CD8-positive, alpha-beta memory T cell (primary cell): Measurements from ENCODE around the gene RILP. TPM values are rescaled to one million over a fixed set of nuclear protein-coding genes. Genes with fewer than 3 reads are reported as not detected.

ENCODE experiments used
- CTCF ChIA-PET: fragments of 350-600 bp; sonication (Branson Sonifier 250); formaldehyde crosslinking; loops from one replicate; lab custom pipeline; 2021; ENCODE audit warnings: antibody characterized with exemption; lab: Charles Lee
- POLR2A ChIA-PET: fragments of 350-600 bp; sonication (Branson Sonifier 250); formaldehyde crosslinking; loops from one replicate; lab custom pipeline; 2021; ENCODE audit warnings: antibody characterized with exemption; lab: Charles Lee
- DNase-seq, 5 donors: peaks; one replicate each; pipeline versions ENCODE4 v3.0.0 to v3.0.0-alpha.2; 2020 to 2022; ENCODE audit warnings: mixed read lengths in 1 of 5
- H3K27ac ChIP-seq: one replicate; pipeline ENCODE4 v1.7.0; 2013; ENCODE audit warnings: low read depth, mild to moderate bottlenecking, low read length, moderate library complexity
- H3K27me3 ChIP-seq: 2 replicates; pipeline ENCODE4 v1.7.0; 2013; ENCODE audit warnings: low read length, mild to moderate bottlenecking; ENCODE audit not compliant: insufficient read depth, poor library complexity, severe bottlenecking
- H3K36me3 ChIP-seq: 2 replicates; pipeline ENCODE4 v1.7.0; 2013; ENCODE audit warnings: mild to moderate bottlenecking, low read length, moderate library complexity; ENCODE audit not compliant: insufficient read depth
- H3K4me1 ChIP-seq: 2 replicates; pipeline ENCODE4 v1.7.0; 2013; ENCODE audit warnings: mild to moderate bottlenecking, low read length, moderate library complexity; ENCODE audit not compliant: insufficient read depth
- H3K4me3 ChIP-seq: 2 replicates; pipeline ENCODE4 v1.7.0; 2013; ENCODE audit warnings: mild to moderate bottlenecking, low read length
- H3K9me3 ChIP-seq: 2 replicates; pipeline ENCODE4 v1.7.0; 2013; ENCODE audit warnings: mild to moderate bottlenecking, low read length
- H3K27ac Mint-ChIP-seq, 8 donors: one replicate each; pipeline ENCODE4 v1.8.0; 2020 to 2021; ENCODE audit warnings: mixed read lengths in 8 of 8, mild to moderate bottlenecking in 6 of 8, inconsistent platforms in 3 of 8, moderate library complexity in 3 of 8
- H3K27me3 Mint-ChIP-seq, 2 donors: one replicate each; pipeline ENCODE4 v1.8.0; 2020 to 2021; ENCODE audit warnings: mixed read lengths in 2 of 2, mild to moderate bottlenecking in 1 of 2, moderate library complexity in 1 of 2
- H3K36me3 Mint-ChIP-seq, 3 donors: one replicate each; pipeline ENCODE4 v1.8.0; 2020 to 2021; ENCODE audit warnings: mixed read lengths in 3 of 3, inconsistent platforms in 1 of 3, mild to moderate bottlenecking in 1 of 3
- H3K4me1 Mint-ChIP-seq, 3 donors: one replicate each; pipeline ENCODE4 v1.8.0; 2020 to 2021; ENCODE audit warnings: mixed read lengths in 3 of 3, inconsistent platforms in 1 of 3, mild to moderate bottlenecking in 1 of 3
- H3K4me3 Mint-ChIP-seq, 7 donors: one replicate each; pipeline ENCODE4 v1.8.0; 2020 to 2021; ENCODE audit warnings: mixed read lengths in 7 of 7, mild to moderate bottlenecking in 6 of 7, moderate library complexity in 4 of 7, inconsistent platforms in 2 of 7
- H3K9me3 Mint-ChIP-seq, 5 donors: one replicate each; pipeline ENCODE4 v1.8.0; 2020 to 2022; ENCODE audit warnings: mixed read lengths in 5 of 5, mild to moderate bottlenecking in 3 of 5, moderate library complexity in 2 of 5, inconsistent platforms in 1 of 5
- polyA plus RNA-seq: library from polyadenylated mRNA; unstranded; fragments of 300-500 nt; fragmentation: Illumina TruSeq; gene quantifications from one replicate; pipeline ENCODE4 v1.2.3, GENCODE V29; 2021
- total RNA-seq, 2 experiments: library from RNA; stranded (reverse); gene quantifications; one replicate each; pipeline ENCODE4 v1.2.3, GENCODE V29; 2021

RILP gene
- total and polyA plus RNA-seq, 3 experiments from 2014 or later = 2.1 to 3.7 (median 3.0) TPM

- Mint-ChIP-seq H3K9me3 (no peaks in the 10 kb centered on the region), H3K27ac (no peak overlapping the region), H3K36me3 (no peaks in the 10 kb centered on the region), H3K4me3 (no peak overlapping the region), H3K4me1 (no peaks in the 10 kb centered on the region), H3K27me3 (peaks cover 0 to 1% of the 10 kb centered on the region in 2 donors)
- H3K36me3 ChIP-seq = no peaks in the 10 kb centered on the region
- POLR2A ChIA-PET = no interaction called here
- CTCF ChIA-PET = interaction anchor here (1.1 kb wide), 1 partner anchor 9 kb away, joined by 3 read pairs; no protein-coding TSS in a partner anchor
- no peak overlapping the region for H3K4me3 ChIP-seq
- no peak for DNase-seq
- H3K9me3 ChIP-seq = no peaks in the 10 kb centered on the region
- H3K27ac ChIP-seq = no peak overlapping the region
- no peaks in the 10 kb centered on the region for H3K27me3 ChIP-seq
- H3K4me1 ChIP-seq = no peaks in the 10 kb centered on the region
These were observed 29.2 kb downstream of the RILP start for GRCh38 chr17:1620486-1620885.

- Mint-ChIP-seq H3K27ac (peak overlapping the region in 1 of 8 donors; percentile 54), H3K27me3 (peaks cover 0 to 1% of the 10 kb centered on the region in 2 donors), H3K36me3 (no peaks in the 10 kb centered on the region), H3K4me1 (no peaks in the 10 kb centered on the region), H3K9me3 (no peaks in the 10 kb centered on the region), H3K4me3 (peak overlapping the region in 1 of 7 donors; percentile 27)
- Histone ChIP-seq H3K36me3 (no peaks in the 10 kb centered on the region), H3K4me1 (no peaks in the 10 kb centered on the region), H3K4me3 (no peak overlapping the region), H3K27me3 (no peaks in the 10 kb centered on the region), H3K9me3 (no peaks in the 10 kb centered on the region), H3K27ac (no peak overlapping the region)
- CTCF ChIA-PET = interaction anchor here (1.2 kb wide), 1 partner anchor 12 kb away, joined by 4 read pairs; no protein-coding TSS in a partner anchor
- POLR2A ChIA-PET = interaction anchor here (0.7 to 0.9 kb wide), 2 partner anchors 11 to 13 kb away, joined by 3 read pairs; partner anchors contain the start of gene SLC43A2
- DNase-seq = no peak
These were observed 32.0 kb downstream of the RILP start for GRCh38 chr17:1617620-1618174.

- Histone ChIP-seq H3K27me3 (no peaks in the 10 kb centered on the region), H3K4me1 (no peaks in the 10 kb centered on the region), H3K9me3 (no peaks in the 10 kb centered on the region), H3K4me3 (no peak overlapping the region), H3K36me3 (no peaks in the 10 kb centered on the region), H3K27ac (no peak overlapping the region)
- H3K27me3 Mint-ChIP-seq = peaks cover 0 to 1% of the 10 kb centered on the region in 2 donors
- no peaks in the 10 kb centered on the region for H3K9me3 Mint-ChIP-seq
- no peaks in the 10 kb centered on the region for H3K36me3 Mint-ChIP-seq
- no peaks in the 10 kb centered on the region for H3K4me1 Mint-ChIP-seq
- POLR2A ChIA-PET = interaction anchor here (0.5 kb wide), 2 partner anchors 276 to 686 kb away, joined by 3 to 6 read pairs; no protein-coding TSS in a partner anchor
- H3K27ac Mint-ChIP-seq = peak overlapping the region in 1 of 8 donors; percentile 70
- no peak for DNase-seq
- H3K4me3 Mint-ChIP-seq = no peak overlapping the region
- CTCF ChIA-PET = interaction anchor here (0.6 to 1.2 kb wide), 3 partner anchors 14 to 287 kb away, joined by 3 read pairs; no protein-coding TSS in a partner anchor
These were observed 33.6 kb downstream of the RILP start for GRCh38 chr17:1616101-1616500.

- Mint-ChIP-seq H3K9me3 (no peaks in the 10 kb centered on the region), H3K27ac (no peak overlapping the region), H3K27me3 (no peaks in the 10 kb centered on the region), H3K36me3 (no peaks in the 10 kb centered on the region), H3K4me3 (no peak overlapping the region), H3K4me1 (peaks cover 1 to 2% (median 1%) of the 10 kb centered on the region in 3 donors)
- Histone ChIP-seq H3K4me1 (no peaks in the 10 kb centered on the region), H3K4me3 (no peak overlapping the region), H3K27me3 (no peaks in the 10 kb centered on the region), H3K36me3 (no peaks in the 10 kb centered on the region), H3K9me3 (no peaks in the 10 kb centered on the region), H3K27ac (no peak overlapping the region)
- POLR2A ChIA-PET = no interaction called here
- CTCF ChIA-PET = interaction anchor here (1.1 kb wide), 1 partner anchor 16 kb away, joined by 4 read pairs; no protein-coding TSS in a partner anchor
- DNase-seq = no peak
These were observed 37.3 kb downstream of the RILP start for GRCh38 chr17:1612400-1612799.

GRCh38 chr17:1611715-1612114 lies 38.0 kb downstream of the RILP start:
- Mint-ChIP-seq H3K27ac (no peak overlapping the region), H3K27me3 (peaks cover 0 to 1% of the 10 kb centered on the region in 2 donors), H3K9me3 (no peaks in the 10 kb centered on the region), H3K36me3 (no peaks in the 10 kb centered on the region), H3K4me3 (no peak overlapping the region), H3K4me1 (peaks cover 4 to 6% (median 5%) of the 10 kb centered on the region in 3 donors)
- no peak overlapping the region for H3K27ac ChIP-seq
- ChIA-PET POLR2A (no interaction called here), CTCF (no interaction called here)
- H3K4me1 ChIP-seq = no peaks in the 10 kb centered on the region
- H3K27me3 ChIP-seq = no peaks in the 10 kb centered on the region
- H3K9me3 ChIP-seq = no peaks in the 10 kb centered on the region
- H3K36me3 ChIP-seq = no peaks in the 10 kb centered on the region
- no peak overlapping the region for H3K4me3 ChIP-seq
- DNase-seq = no peak

- no peak for DNase-seq
- Mint-ChIP-seq H3K27me3 (peaks cover 0 to 1% of the 10 kb centered on the region in 2 donors), H3K9me3 (no peaks in the 10 kb centered on the region), H3K27ac (peak overlapping the region in 2 of 8 donors; percentile 12 to 77), H3K4me3 (no peak overlapping the region), H3K36me3 (no peaks in the 10 kb centered on the region), H3K4me1 (peaks cover 4 to 6% (median 5%) of the 10 kb centered on the region in 3 donors)
- H3K9me3 ChIP-seq = no peaks in the 10 kb centered on the region
- H3K36me3 ChIP-seq = no peaks in the 10 kb centered on the region
- H3K4me1 ChIP-seq = no peaks in the 10 kb centered on the region
- ChIA-PET POLR2A (no interaction called here), CTCF (no interaction called here)
- H3K27me3 ChIP-seq = no peaks in the 10 kb centered on the region
- no peak overlapping the region for H3K4me3 ChIP-seq
- H3K27ac ChIP-seq = no peak overlapping the region
These were observed 41.0 kb downstream of the RILP start for GRCh38 chr17:1608676-1609075.

GRCh38 chr17:1607971-1608320 lies 41.7 kb downstream of the RILP start:
- H3K27ac ChIP-seq = no peak overlapping the region
- DNase-seq = no peak

GRCh38 chr17:1606352-1606985 lies 43.2 kb downstream of the RILP start:
- Histone ChIP-seq H3K27ac (no peak overlapping the region), H3K4me1 (no peaks in the 10 kb centered on the region), H3K27me3 (no peaks in the 10 kb centered on the region), H3K9me3 (no peaks in the 10 kb centered on the region), H3K4me3 (no peak overlapping the region), H3K36me3 (no peaks in the 10 kb centered on the region)
- CTCF ChIA-PET = interaction anchor here (1.4 kb wide), 1 partner anchor 43 kb away, joined by 3 read pairs; the partner anchor contains the start of gene RILP
- peaks cover 4 to 6% (median 5%) of the 10 kb centered on the region in 3 donors for H3K4me1 Mint-ChIP-seq
- POLR2A ChIA-PET = no interaction called here
- DNase-seq = no peak
- H3K36me3 Mint-ChIP-seq = peaks cover 0 to 1% (median 0%) of the 10 kb centered on the region in 3 donors
- no peak overlapping the region for H3K4me3 Mint-ChIP-seq
- no peaks in the 10 kb centered on the region for H3K9me3 Mint-ChIP-seq
- H3K27me3 Mint-ChIP-seq = peaks cover 0 to 1% of the 10 kb centered on the region in 2 donors
- no peak overlapping the region for H3K27ac Mint-ChIP-seq

More at GRCh38 chr17:1607971-1608320, 41.7 kb downstream of the RILP start:
- no peaks in the 10 kb centered on the region for H3K36me3 ChIP-seq
- H3K27me3 ChIP-seq = no peaks in the 10 kb centered on the region
- Mint-ChIP-seq H3K36me3 (no peaks in the 10 kb centered on the region), H3K27ac (peak overlapping the region in 3 of 8 donors; percentile 55 to 78 (median 56)), H3K27me3 (peaks cover 0 to 1% of the 10 kb centered on the region in 2 donors), H3K4me3 (no peak overlapping the region), H3K9me3 (no peaks in the 10 kb centered on the region), H3K4me1 (peaks cover 4 to 6% (median 5%) of the 10 kb centered on the region in 3 donors)
- no peak overlapping the region for H3K4me3 ChIP-seq
- no peaks in the 10 kb centered on the region for H3K9me3 ChIP-seq
- CTCF ChIA-PET = interaction anchor here (1.4 kb wide), 1 partner anchor 41 kb away, joined by 3 read pairs; the partner anchor contains the start of gene RILP
- POLR2A ChIA-PET = no interaction called here
- H3K4me1 ChIP-seq = no peaks in the 10 kb centered on the region
